Measurements from ENCODE around the gene IRF2. TPM values are rescaled to one million over a fixed set of nuclear protein-coding genes. Genes with fewer than 3 reads are reported as not detected.

The IRF2 gene
- total RNA-seq, 2 experiments from 2014 or later, result 59.7 to 65.3 TPM

GRCh38 chr4:184450045-184450444 is 24.3 kb downstream of the IRF2 start:
- Mint-ChIP-seq H3K4me1 (ENCODE audit: low read depth) (peaks cover 75% of the 10 kb centered on the region), H3K4me3 (no peak overlapping the region), H3K36me3 (ENCODE audit: low read depth) (peaks cover 49% of the 10 kb centered on the region), H3K27me3 (ENCODE audit: low read depth) (no peaks in the 10 kb centered on the region), H3K9me3 (ENCODE audit: insufficient read depth) (no peaks in the 10 kb centered on the region), H3K27ac (no peak overlapping the region)
- ChIA-PET POLR2A (no interaction called here), CTCF (interaction anchor here (1.2 kb wide), 1 partner anchor 12 kb away, joined by 3 read pairs; no protein-coding TSS in a partner anchor)
- ATAC-seq (no peak), DNase-seq (no peak)

- peak overlapping the region; percentile 66 for H3K4me3 Mint-ChIP-seq
- peak overlapping the region; percentile 78 for H3K27ac Mint-ChIP-seq
- no peaks in the 10 kb centered on the region for H3K9me3 Mint-ChIP-seq (ENCODE audit: insufficient read depth)
- ChIA-PET CTCF (interaction anchor here (1.1 kb wide), 1 partner anchor 9 kb away, joined by 3 read pairs; no protein-coding TSS in a partner anchor), POLR2A (interaction anchor here (1.1 to 1.2 kb wide), 2 partner anchors 65 to 199 kb away, joined by 3 read pairs; no protein-coding TSS in a partner anchor)
- no peaks in the 10 kb centered on the region for H3K27me3 Mint-ChIP-seq (ENCODE audit: low read depth)
- ATAC-seq (peak; percentile 60), DNase-seq (peak; percentile 31)
- peaks cover 57% of the 10 kb centered on the region for H3K36me3 Mint-ChIP-seq (ENCODE audit: low read depth)
- peaks cover 71% of the 10 kb centered on the region for H3K4me1 Mint-ChIP-seq (ENCODE audit: low read depth)
Observed at GRCh38 chr4:184448821-184449220, 25.5 kb downstream of the IRF2 start.

GRCh38 chr4:184448141-184448540 is 26.2 kb downstream of the IRF2 start:
- POLR2A ChIA-PET, result interaction anchor here (1.1 to 1.2 kb wide), 2 partner anchors 65 to 199 kb away, joined by 3 read pairs; no protein-coding TSS in a partner anchor
- H3K4me1 Mint-ChIP-seq (ENCODE audit: low read depth), result peaks cover 71% of the 10 kb centered on the region
- H3K9me3 Mint-ChIP-seq (ENCODE audit: insufficient read depth), result no peaks in the 10 kb centered on the region
- DNase-seq (no peak), ATAC-seq (no peak)
- peak overlapping the region; percentile 66 for H3K4me3 Mint-ChIP-seq
- no peaks in the 10 kb centered on the region for H3K27me3 Mint-ChIP-seq (ENCODE audit: low read depth)
- H3K36me3 Mint-ChIP-seq (ENCODE audit: low read depth), result peaks cover 62% of the 10 kb centered on the region
- CTCF ChIA-PET, result interaction anchor here (0.8 to 1.1 kb wide), 3 partner anchors 10 to 184 kb away, joined by 3 read pairs; no protein-coding TSS in a partner anchor
- no peak overlapping the region for H3K27ac Mint-ChIP-seq

GRCh38 chr4:184447664-184448063 is 26.7 kb downstream of the IRF2 start:
- CTCF ChIA-PET, result interaction anchor here (0.8 to 1.1 kb wide), 2 partner anchors 37 to 183 kb away, joined by 3 read pairs; no protein-coding TSS in a partner anchor
- Mint-ChIP-seq H3K27ac (no peak overlapping the region), H3K36me3 (ENCODE audit: low read depth) (peaks cover 62% of the 10 kb centered on the region), H3K4me3 (no peak overlapping the region), H3K9me3 (ENCODE audit: insufficient read depth) (no peaks in the 10 kb centered on the region), H3K27me3 (ENCODE audit: low read depth) (no peaks in the 10 kb centered on the region), H3K4me1 (ENCODE audit: low read depth) (peaks cover 70% of the 10 kb centered on the region)
- no peak for ATAC-seq
- POLR2A ChIA-PET, result interaction anchor here (0.6 to 1.1 kb wide), 2 partner anchors 66 to 121 kb away, joined by 3 read pairs; no protein-coding TSS in a partner anchor
- DNase-seq, result no peak

- peaks cover 57% of the 10 kb centered on the region for H3K36me3 Mint-ChIP-seq (ENCODE audit: low read depth)
- H3K27me3 Mint-ChIP-seq (ENCODE audit: low read depth), result no peaks in the 10 kb centered on the region
- peak overlapping the region; percentile 22 for H3K27ac Mint-ChIP-seq
- ATAC-seq (no peak), DNase-seq (no peak)
- POLR2A ChIA-PET, result no interaction called here
- CTCF ChIA-PET, result no interaction called here
- no peaks in the 10 kb centered on the region for H3K9me3 Mint-ChIP-seq (ENCODE audit: insufficient read depth)
- H3K4me1 Mint-ChIP-seq (ENCODE audit: low read depth), result peaks cover 70% of the 10 kb centered on the region
- no peak overlapping the region for H3K4me3 Mint-ChIP-seq
Observed at GRCh38 chr4:184446132-184446658, 28.2 kb downstream of the IRF2 start.

GRCh38 chr4:184444953-184445309 is 29.4 kb downstream of the IRF2 start:
- ChIA-PET POLR2A (no interaction called here), CTCF (no interaction called here)
- Mint-ChIP-seq H3K4me1 (ENCODE audit: low read depth) (peaks cover 70% of the 10 kb centered on the region), H3K9me3 (ENCODE audit: insufficient read depth) (no peaks in the 10 kb centered on the region), H3K27me3 (ENCODE audit: low read depth) (no peaks in the 10 kb centered on the region), H3K4me3 (no peak overlapping the region), H3K36me3 (ENCODE audit: low read depth) (peaks cover 52% of the 10 kb centered on the region), H3K27ac (no peak overlapping the region)
- ATAC-seq (no peak), DNase-seq (no peak)

- POLR2A ChIA-PET, result interaction anchor here (0.6 kb wide), 1 partner anchor 222 kb away, joined by 4 read pairs; no protein-coding TSS in a partner anchor
- H3K4me3 Mint-ChIP-seq, result no peak overlapping the region
- CTCF ChIA-PET, result interaction anchor here (1.7 kb wide), 1 partner anchor 9 kb away, joined by 5 read pairs; no protein-coding TSS in a partner anchor
- H3K9me3 Mint-ChIP-seq (ENCODE audit: insufficient read depth), result no peaks in the 10 kb centered on the region
- peaks cover 67% of the 10 kb centered on the region for H3K4me1 Mint-ChIP-seq (ENCODE audit: low read depth)
- H3K36me3 Mint-ChIP-seq (ENCODE audit: low read depth), result peaks cover 48% of the 10 kb centered on the region
- no peak overlapping the region for H3K27ac Mint-ChIP-seq
- H3K27me3 Mint-ChIP-seq (ENCODE audit: low read depth), result no peaks in the 10 kb centered on the region
- DNase-seq, result no peak
- ATAC-seq, result no peak
Observed at GRCh38 chr4:184444215-184444952, 30.0 kb downstream of the IRF2 start.

- no peak for ATAC-seq
- Mint-ChIP-seq H3K9me3 (ENCODE audit: insufficient read depth) (no peaks in the 10 kb centered on the region), H3K36me3 (ENCODE audit: low read depth) (peaks cover 38% of the 10 kb centered on the region), H3K27me3 (ENCODE audit: low read depth) (no peaks in the 10 kb centered on the region), H3K4me1 (ENCODE audit: low read depth) (peaks cover 64% of the 10 kb centered on the region), H3K27ac (peak overlapping the region; percentile 1), H3K4me3 (no peak overlapping the region)
- DNase-seq, result no peak
- ChIA-PET POLR2A (no interaction called here), CTCF (interaction anchor here (1.7 kb wide), 1 partner anchor 10 kb away, joined by 5 read pairs; no protein-coding TSS in a partner anchor)
Observed at GRCh38 chr4:184443318-184443717, 31.0 kb downstream of the IRF2 start.

GRCh38 chr4:184442314-184442635 is 32.1 kb downstream of the IRF2 start:
- Mint-ChIP-seq H3K27ac (no peak overlapping the region), H3K9me3 (ENCODE audit: insufficient read depth) (no peaks in the 10 kb centered on the region), H3K27me3 (ENCODE audit: low read depth) (no peaks in the 10 kb centered on the region), H3K4me1 (ENCODE audit: low read depth) (peaks cover 64% of the 10 kb centered on the region), H3K4me3 (no peak overlapping the region), H3K36me3 (ENCODE audit: low read depth) (peaks cover 32% of the 10 kb centered on the region)
- ATAC-seq (no peak), DNase-seq (no peak)
- CTCF ChIA-PET, result no interaction called here
- POLR2A ChIA-PET, result interaction anchor here (0.6 kb wide), 1 partner anchor 173 kb away, joined by 3 read pairs; no protein-coding TSS in a partner anchor

GRCh38 chr4:184441461-184442313 is 32.7 kb downstream of the IRF2 start:
- Mint-ChIP-seq H3K27ac (no peak overlapping the region), H3K27me3 (ENCODE audit: low read depth) (no peaks in the 10 kb centered on the region), H3K36me3 (ENCODE audit: low read depth) (peaks cover 27% of the 10 kb centered on the region), H3K9me3 (ENCODE audit: insufficient read depth) (no peaks in the 10 kb centered on the region), H3K4me3 (no peak overlapping the region), H3K4me1 (ENCODE audit: low read depth) (peaks cover 64% of the 10 kb centered on the region)
- ATAC-seq (no peak), DNase-seq (no peak)
- ChIA-PET POLR2A (interaction anchor here (0.6 to 1.6 kb wide), 3 partner anchors 33 to 173 kb away, joined by 3 to 5 read pairs (median 3); partner anchors contain the start of gene IRF2), CTCF (interaction anchor here (0.7 to 1.4 kb wide), 4 partner anchors 46 to 190 kb away, joined by 3 to 4 read pairs (median 3); no protein-coding TSS in a partner anchor)

- Mint-ChIP-seq H3K27ac (no peak overlapping the region), H3K27me3 (ENCODE audit: low read depth) (no peaks in the 10 kb centered on the region), H3K9me3 (ENCODE audit: insufficient read depth) (no peaks in the 10 kb centered on the region), H3K4me3 (no peak overlapping the region), H3K36me3 (ENCODE audit: low read depth) (peaks cover 23% of the 10 kb centered on the region), H3K4me1 (ENCODE audit: low read depth) (peaks cover 60% of the 10 kb centered on the region)
- no peak for DNase-seq
- ChIA-PET CTCF (interaction anchor here (0.7 to 1.4 kb wide), 4 partner anchors 45 to 190 kb away, joined by 3 to 4 read pairs (median 3); no protein-coding TSS in a partner anchor), POLR2A (interaction anchor here (0.5 to 1.6 kb wide), 4 partner anchors 13 to 56 kb away, joined by 3 to 5 read pairs (median 3); partner anchors contain the start of gene IRF2)
- ATAC-seq, result no peak
Observed at GRCh38 chr4:184440595-184441358, 33.6 kb downstream of the IRF2 start.

All from activated CD8-positive, alpha-beta T cell treated with anti-CD3 and anti-CD28 coated beads, Interleukin-2, amount 10 ng/mL, durations not matched to agents 7 days and 5 days (primary cell).